ENCODE results near the gene SEC16B. TPM values are rescaled to one million over a fixed set of nuclear protein-coding genes. Genes with fewer than 3 reads are reported as not detected.

Gene SEC16B
- total RNA-seq, 2 experiments from 2014 or later: not detected

DNA sequence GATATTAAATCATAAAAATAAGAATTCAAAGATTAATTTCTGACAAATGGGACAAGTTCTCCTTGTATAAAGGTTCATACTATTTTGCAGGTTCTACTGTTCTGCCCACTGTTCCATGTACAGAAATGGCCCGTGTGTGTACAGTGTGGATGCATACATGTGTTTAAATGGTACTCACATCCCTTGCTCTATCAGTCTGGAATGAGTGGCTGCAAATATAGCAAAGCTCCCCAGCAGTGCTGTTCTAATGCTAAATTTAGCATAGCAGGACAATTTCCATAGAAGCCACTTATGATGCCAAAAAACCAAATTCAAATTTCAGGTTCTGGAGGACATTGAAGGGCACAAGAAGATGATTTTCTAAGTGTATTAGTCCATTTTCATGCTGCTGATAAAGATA is 9.4 kb upstream of the SEC16B start:
- TF ChIP-seq, protein P1, sequence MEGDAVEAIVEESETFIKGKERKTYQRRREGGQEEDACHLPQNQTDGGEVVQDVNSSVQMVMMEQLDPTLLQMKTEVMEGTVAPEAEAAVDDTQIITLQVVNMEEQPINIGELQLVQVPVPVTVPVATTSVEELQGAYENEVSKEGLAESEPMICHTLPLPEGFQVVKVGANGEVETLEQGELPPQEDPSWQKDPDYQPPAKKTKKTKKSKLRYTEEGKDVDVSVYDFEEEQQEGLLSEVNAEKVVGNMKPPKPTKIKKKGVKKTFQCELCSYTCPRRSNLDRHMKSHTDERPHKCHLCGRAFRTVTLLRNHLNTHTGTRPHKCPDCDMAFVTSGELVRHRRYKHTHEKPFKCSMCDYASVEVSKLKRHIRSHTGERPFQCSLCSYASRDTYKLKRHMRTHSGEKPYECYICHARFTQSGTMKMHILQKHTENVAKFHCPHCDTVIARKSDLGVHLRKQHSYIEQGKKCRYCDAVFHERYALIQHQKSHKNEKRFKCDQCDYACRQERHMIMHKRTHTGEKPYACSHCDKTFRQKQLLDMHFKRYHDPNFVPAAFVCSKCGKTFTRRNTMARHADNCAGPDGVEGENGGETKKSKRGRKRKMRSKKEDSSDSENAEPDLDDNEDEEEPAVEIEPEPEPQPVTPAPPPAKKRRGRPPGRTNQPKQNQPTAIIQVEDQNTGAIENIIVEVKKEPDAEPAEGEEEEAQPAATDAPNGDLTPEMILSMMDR (IDR thresholded peaks at IDR 0.05): no peak
- Mint-ChIP-seq H3K4me1 (ENCODE audit: low read depth) (no peaks in the 10 kb centered on the region), H3K27ac (no peak overlapping the region), H3K9me3 (peaks cover 3% of the 10 kb centered on the region), H3K27me3 (no peaks in the 10 kb centered on the region), H3K4me3 (no peak overlapping the region), H3K36me3 (ENCODE audit: low read depth) (no peaks in the 10 kb centered on the region)
- no peak overlapping the region for H3K27ac ChIP-seq (ENCODE audit: low read depth in 1 of 2, low read length in 2 of 2)
- POLR2A ChIA-PET: interaction anchor here (0.7 kb wide), 1 partner anchor 17 kb away, joined by 3 read pairs; no protein-coding TSS in a partner anchor
- no peaks in the 10 kb centered on the region for H3K36me3 ChIP-seq (ENCODE audit: insufficient read depth, low read length)
- intact Hi-C loops (cut with DNase I, micrococcal nuclease): no loop called here
- ATAC-seq (ENCODE audit: poor library complexity) (no peak), DNase-seq (no peak)
- H3K4me1 ChIP-seq (ENCODE audit: insufficient read depth, low read length): no peaks in the 10 kb centered on the region
- H3K4me3 ChIP-seq (ENCODE audit: low read length): no peak overlapping the region
- no peaks in the 10 kb centered on the region for H3K27me3 ChIP-seq (ENCODE audit: control insufficient read depth in 1 of 2, insufficient read depth in 2 of 2, low read length in 2 of 2)
- peaks cover 0 to 3% of the 10 kb centered on the region in 2 experiments for H3K9me3 ChIP-seq (ENCODE audit: control insufficient read depth in 1 of 2, insufficient read depth in 1 of 2, low read length in 2 of 2)
- CTCF ChIA-PET: no interaction called here

- Mint-ChIP-seq H3K36me3 (ENCODE audit: low read depth) (no peaks in the 10 kb centered on the region), H3K27me3 (no peaks in the 10 kb centered on the region), H3K4me3 (no peak overlapping the region), H3K4me1 (ENCODE audit: low read depth) (no peaks in the 10 kb centered on the region), H3K9me3 (peaks cover 3% of the 10 kb centered on the region), H3K27ac (no peak overlapping the region)
- DNase-seq (no peak), ATAC-seq (ENCODE audit: poor library complexity) (no peak)
- TF ChIP-seq, protein P1 (IDR thresholded peaks at IDR 0.05): no peak
- H3K4me3 ChIP-seq (ENCODE audit: low read length): no peak overlapping the region
- H3K36me3 ChIP-seq (ENCODE audit: insufficient read depth, low read length): no peaks in the 10 kb centered on the region
- H3K9me3 ChIP-seq (ENCODE audit: control insufficient read depth in 1 of 2, insufficient read depth in 1 of 2, low read length in 2 of 2): peaks cover 0 to 3% of the 10 kb centered on the region in 2 experiments
- no peaks in the 10 kb centered on the region for H3K4me1 ChIP-seq (ENCODE audit: insufficient read depth, low read length)
- H3K27me3 ChIP-seq (ENCODE audit: control insufficient read depth in 1 of 2, insufficient read depth in 2 of 2, low read length in 2 of 2): no peaks in the 10 kb centered on the region
- intact Hi-C loops (cut with DNase I, micrococcal nuclease): no loop called here
- CTCF ChIA-PET: no interaction called here
- POLR2A ChIA-PET: interaction anchor here (0.7 kb wide), 1 partner anchor 18 kb away, joined by 3 read pairs; no protein-coding TSS in a partner anchor
- no peak overlapping the region for H3K27ac ChIP-seq (ENCODE audit: low read depth in 1 of 2, low read length in 2 of 2)
Measured at GRCh38 chr1:177978530-177978929, 8.7 kb upstream of the SEC16B start.

DNA sequence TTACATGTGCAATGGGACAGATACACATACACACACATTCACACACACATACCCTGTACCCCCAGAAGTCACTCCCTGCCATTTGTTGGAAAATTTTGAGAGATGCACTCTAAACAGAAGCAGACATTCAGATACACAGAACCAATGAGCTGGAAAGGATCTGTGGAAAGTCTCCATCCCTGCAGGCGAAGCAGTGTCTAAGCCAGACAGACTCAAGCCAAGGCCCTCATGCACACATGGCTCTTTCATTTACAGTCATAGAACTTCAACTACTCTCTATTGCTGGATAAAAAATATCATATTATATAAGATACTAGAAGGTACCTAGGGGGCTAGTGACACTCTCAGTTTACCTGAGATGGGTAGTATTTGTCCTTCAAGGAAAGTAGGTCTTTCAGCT is 7.3 kb upstream of the SEC16B start:
- no peaks in the 10 kb centered on the region for H3K27me3 Mint-ChIP-seq
- Histone ChIP-seq H3K36me3 (ENCODE audit: insufficient read depth, low read length) (no peaks in the 10 kb centered on the region), H3K27me3 (ENCODE audit: control insufficient read depth in 1 of 2, insufficient read depth in 2 of 2, low read length in 2 of 2) (no peaks in the 10 kb centered on the region), H3K9me3 (ENCODE audit: control insufficient read depth in 1 of 2, insufficient read depth in 1 of 2, low read length in 2 of 2) (peaks cover 0 to 3% of the 10 kb centered on the region in 2 experiments), H3K27ac (ENCODE audit: low read depth in 1 of 2, low read length in 2 of 2) (no peak overlapping the region), H3K4me1 (ENCODE audit: insufficient read depth, low read length) (no peaks in the 10 kb centered on the region), H3K4me3 (ENCODE audit: low read length) (no peak overlapping the region)
- H3K9me3 Mint-ChIP-seq: peaks cover 3% of the 10 kb centered on the region
- TF ChIP-seq, protein P1 (IDR thresholded peaks at IDR 0.05): no peak
- ATAC-seq (ENCODE audit: poor library complexity) (no peak), DNase-seq (no peak)
- no peaks in the 10 kb centered on the region for H3K4me1 Mint-ChIP-seq (ENCODE audit: low read depth)
- H3K4me3 Mint-ChIP-seq: no peak overlapping the region
- H3K27ac Mint-ChIP-seq: no peak overlapping the region
- ChIA-PET POLR2A (no interaction called here), CTCF (no interaction called here)
- intact Hi-C loops (cut with DNase I, micrococcal nuclease): no loop called here
- H3K36me3 Mint-ChIP-seq (ENCODE audit: low read depth): no peaks in the 10 kb centered on the region
